Cardiac muscle cell (in vitro differentiated cells and primary cell): ENCODE data around the gene EIF5AL1. TPM values are rescaled to one million over a fixed set of nuclear protein-coding genes. Genes with fewer than 3 reads are reported as not detected.

ENCODE experiments used
- DNase-seq, 2 donors: peaks; one replicate each; pipeline versions ENCODE4 v3.0.0 to v3.0.0-alpha.2; 2010 to 2017; ENCODE audit warnings: low read depth in 1 of 2, low spot score in 1 of 2
- H3K27ac ChIP-seq: fragments of 200-600 bp; sonication (generic); 2 replicates; pipeline ENCODE4 v1.5.1; 2016
- H3K27me3 ChIP-seq: fragments of 200-600 bp; sonication (generic); 2 replicates; pipeline ENCODE4 v1.6.0; 2016; ENCODE audit warnings: control low read depth
- H3K36me3 ChIP-seq: fragments of 200-600 bp; sonication (generic); 2 replicates; pipeline ENCODE4 v1.5.1; 2016; ENCODE audit warnings: control low read depth
- H3K4me1 ChIP-seq: fragments of 200-600 bp; sonication (generic); 2 replicates; pipeline ENCODE4 v1.8.1; 2017; ENCODE audit warnings: low read depth, mild to moderate bottlenecking, mixed run types
- H3K4me3 ChIP-seq: fragments of 200-600 bp; sonication (generic); 2 replicates; pipeline ENCODE4 v1.5.1; 2016; ENCODE audit warnings: mild to moderate bottlenecking
- H3K9me3 ChIP-seq: fragments of 200-600 bp; sonication (generic); 2 replicates; pipeline ENCODE4 v1.5.1; 2017; ENCODE audit warnings: low read depth, mild to moderate bottlenecking, control low read depth
- polyA plus RNA-seq: library from polyadenylated mRNA; unstranded; fragments of >200 nt; fragmentation: Nextera tagmentation; extraction: Ambion mirVana; gene quantifications from 2 replicates; pipeline ENCODE4 v1.2.1, GENCODE V29; 2016
- total RNA-seq: library from RNA; depleted of rRNA; stranded (reverse); fragments of >200 nt; gene quantifications from 2 replicates; pipeline ENCODE4 v1.2.3, GENCODE V29; 2016
- TF ChIP-seq, protein P1 (sequence below): IDR thresholded peaks from 2 replicates; pipeline ENCODE4 v1.5.1; 2012; ENCODE audit warnings: low read depth, mild to moderate bottlenecking, low read length

The EIF5AL1 gene
- total and polyA plus RNA-seq, 2 experiments from 2014 or later, result 0.27 to 1.9 TPM

DNA sequence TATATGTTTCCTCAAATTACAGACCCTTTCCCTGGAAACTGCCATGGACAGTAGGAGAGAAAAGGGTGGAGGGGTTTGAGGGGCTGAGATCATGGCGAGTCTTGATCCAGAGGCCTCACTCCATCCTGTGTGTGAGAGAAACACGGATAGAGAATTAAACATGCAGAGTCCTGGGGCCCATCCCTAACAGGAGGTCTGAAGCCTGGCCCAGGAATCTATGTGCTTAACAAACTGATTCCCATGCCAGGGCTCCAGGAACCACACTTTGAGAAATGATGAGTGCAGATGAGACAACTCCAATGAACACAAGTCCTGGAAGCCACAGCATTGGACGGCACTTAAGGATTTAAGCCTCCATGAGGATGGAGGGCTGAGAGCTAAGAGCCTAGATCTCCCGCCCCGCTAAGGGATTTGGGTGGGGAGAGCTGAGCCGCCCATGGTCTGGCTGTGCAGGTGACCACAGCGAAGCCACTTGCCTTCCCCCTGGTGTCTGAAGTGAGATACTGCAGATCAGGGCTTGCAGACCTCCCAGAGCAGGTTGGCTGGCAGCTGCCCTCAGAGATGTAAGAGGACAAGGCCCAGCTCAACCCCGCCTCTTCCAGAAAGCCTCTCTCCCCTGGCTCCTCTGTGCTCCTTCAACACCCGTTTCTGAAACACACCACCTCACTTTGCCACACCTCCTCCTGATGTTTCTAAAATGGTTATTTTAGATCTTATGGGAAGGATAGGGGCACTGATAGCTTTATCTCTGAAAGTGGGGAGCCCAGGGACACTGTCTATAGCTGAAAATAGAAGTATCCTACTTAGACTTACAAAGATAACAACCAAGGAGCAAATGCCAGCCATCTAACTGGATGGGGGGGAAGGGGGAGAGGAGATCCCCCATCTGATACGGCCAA, 24.8 kb upstream of the EIF5AL1 start:
- no peaks in the 10 kb centered on the region for H3K9me3 ChIP-seq
- H3K27me3 ChIP-seq, result no peaks in the 10 kb centered on the region
- peak; percentile 73 to 90 for DNase-seq
- H3K36me3 ChIP-seq, result no peaks in the 10 kb centered on the region
- H3K4me3 ChIP-seq, result no peak overlapping the region
- no peak overlapping the region for H3K27ac ChIP-seq
- TF ChIP-seq, protein P1, sequence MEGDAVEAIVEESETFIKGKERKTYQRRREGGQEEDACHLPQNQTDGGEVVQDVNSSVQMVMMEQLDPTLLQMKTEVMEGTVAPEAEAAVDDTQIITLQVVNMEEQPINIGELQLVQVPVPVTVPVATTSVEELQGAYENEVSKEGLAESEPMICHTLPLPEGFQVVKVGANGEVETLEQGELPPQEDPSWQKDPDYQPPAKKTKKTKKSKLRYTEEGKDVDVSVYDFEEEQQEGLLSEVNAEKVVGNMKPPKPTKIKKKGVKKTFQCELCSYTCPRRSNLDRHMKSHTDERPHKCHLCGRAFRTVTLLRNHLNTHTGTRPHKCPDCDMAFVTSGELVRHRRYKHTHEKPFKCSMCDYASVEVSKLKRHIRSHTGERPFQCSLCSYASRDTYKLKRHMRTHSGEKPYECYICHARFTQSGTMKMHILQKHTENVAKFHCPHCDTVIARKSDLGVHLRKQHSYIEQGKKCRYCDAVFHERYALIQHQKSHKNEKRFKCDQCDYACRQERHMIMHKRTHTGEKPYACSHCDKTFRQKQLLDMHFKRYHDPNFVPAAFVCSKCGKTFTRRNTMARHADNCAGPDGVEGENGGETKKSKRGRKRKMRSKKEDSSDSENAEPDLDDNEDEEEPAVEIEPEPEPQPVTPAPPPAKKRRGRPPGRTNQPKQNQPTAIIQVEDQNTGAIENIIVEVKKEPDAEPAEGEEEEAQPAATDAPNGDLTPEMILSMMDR, result peak; percentile 62
- H3K4me1 ChIP-seq, result peaks cover 14% of the 10 kb centered on the region

DNA sequence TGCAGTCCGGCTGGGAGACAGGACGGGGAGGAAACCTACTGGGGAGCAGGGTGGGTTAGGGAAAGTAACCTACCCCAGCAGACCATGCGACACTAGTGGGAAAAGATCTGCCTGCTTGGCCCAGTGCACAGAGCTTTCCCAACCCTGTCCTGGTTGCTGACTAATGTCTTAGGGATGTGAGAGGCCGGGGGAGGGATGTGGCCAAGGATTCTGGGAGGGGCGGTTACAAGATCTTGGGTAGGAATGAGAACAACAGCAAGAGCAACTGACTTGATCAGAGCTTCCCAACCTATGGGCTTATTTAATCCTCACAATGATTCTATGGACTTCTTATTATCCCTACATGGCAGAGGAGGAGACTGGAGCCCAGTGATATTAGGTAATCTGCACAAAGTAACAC, 24.0 kb upstream of the EIF5AL1 start:
- Histone ChIP-seq H3K36me3 (no peaks in the 10 kb centered on the region), H3K9me3 (no peaks in the 10 kb centered on the region), H3K4me3 (no peak overlapping the region), H3K27me3 (no peaks in the 10 kb centered on the region), H3K4me1 (peaks cover 14% of the 10 kb centered on the region), H3K27ac (peak overlapping the region; percentile 6)
- DNase-seq, result peak in 1 of 2 donors; percentile 95
- TF ChIP-seq, protein P1, result no peak

DNA sequence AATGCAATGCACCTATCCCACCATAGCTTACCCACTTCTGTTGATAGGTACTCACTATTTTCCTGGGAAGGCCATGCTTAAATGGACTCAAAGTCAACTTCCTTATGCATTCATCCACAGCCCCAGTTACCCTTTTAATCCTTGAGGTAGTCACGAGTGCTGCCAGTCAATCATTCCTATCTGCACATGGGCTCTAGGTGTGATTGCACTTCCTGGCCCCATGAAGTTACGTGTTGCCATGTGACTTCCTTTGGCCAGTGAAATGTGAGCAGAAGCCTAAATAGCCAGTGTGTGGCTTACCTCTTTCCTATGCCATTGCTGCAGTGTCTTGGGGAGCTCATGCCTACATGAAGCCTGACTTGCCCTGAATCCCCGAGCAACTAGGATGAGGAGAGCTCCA, 23.5 kb upstream of the EIF5AL1 start:
- no peaks in the 10 kb centered on the region for H3K9me3 ChIP-seq
- H3K4me1 ChIP-seq, result peaks cover 14% of the 10 kb centered on the region
- no peak overlapping the region for H3K4me3 ChIP-seq
- no peak for DNase-seq
- H3K36me3 ChIP-seq, result no peaks in the 10 kb centered on the region
- no peaks in the 10 kb centered on the region for H3K27me3 ChIP-seq
- no peak overlapping the region for H3K27ac ChIP-seq
- TF ChIP-seq, protein P1, result no peak

DNA sequence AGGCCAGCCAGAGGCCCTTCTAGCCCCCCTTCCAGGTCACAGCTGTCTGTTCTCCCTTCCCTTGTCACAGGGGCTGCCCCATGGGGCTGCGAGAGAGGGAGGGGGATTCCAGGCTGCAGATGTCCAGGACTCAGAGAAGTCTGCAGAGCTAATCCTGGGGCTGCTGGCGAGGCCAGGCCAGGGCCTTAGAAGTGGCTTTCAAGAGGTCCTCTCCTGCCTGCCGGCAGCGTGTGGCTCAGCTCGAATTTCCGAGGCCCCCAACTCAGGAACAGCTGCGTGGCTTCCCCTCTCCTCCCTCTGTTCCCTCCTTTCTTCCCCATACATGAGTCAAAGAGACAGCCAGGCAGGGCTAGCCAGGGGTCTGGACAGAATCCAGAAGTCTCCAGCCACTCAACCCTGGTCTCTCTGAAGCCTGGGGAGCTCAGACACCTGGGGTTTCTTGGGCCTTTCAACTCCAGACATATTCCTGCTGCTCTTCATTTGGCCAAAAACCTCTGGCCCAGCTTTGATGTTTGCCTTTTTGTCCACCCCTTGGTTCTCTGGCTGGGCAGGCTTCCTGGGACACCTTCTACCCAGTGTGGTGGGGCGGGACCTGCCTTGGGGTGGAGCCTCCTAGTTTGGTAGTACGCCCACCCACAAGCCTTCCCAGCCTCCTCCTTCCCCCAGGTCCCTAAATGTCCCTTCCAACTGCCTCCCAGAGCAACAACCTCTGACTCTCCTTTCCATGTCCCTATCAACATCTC, 21.8 kb upstream of the EIF5AL1 start:
- no peak overlapping the region for H3K4me3 ChIP-seq
- H3K9me3 ChIP-seq, result no peaks in the 10 kb centered on the region
- no peaks in the 10 kb centered on the region for H3K36me3 ChIP-seq
- DNase-seq, result peak; percentile 71 to 75
- H3K27me3 ChIP-seq, result no peaks in the 10 kb centered on the region
- H3K27ac ChIP-seq, result peak overlapping the region; percentile 83
- H3K4me1 ChIP-seq, result peaks cover 14% of the 10 kb centered on the region
- TF ChIP-seq, protein P1, result no peak

DNA sequence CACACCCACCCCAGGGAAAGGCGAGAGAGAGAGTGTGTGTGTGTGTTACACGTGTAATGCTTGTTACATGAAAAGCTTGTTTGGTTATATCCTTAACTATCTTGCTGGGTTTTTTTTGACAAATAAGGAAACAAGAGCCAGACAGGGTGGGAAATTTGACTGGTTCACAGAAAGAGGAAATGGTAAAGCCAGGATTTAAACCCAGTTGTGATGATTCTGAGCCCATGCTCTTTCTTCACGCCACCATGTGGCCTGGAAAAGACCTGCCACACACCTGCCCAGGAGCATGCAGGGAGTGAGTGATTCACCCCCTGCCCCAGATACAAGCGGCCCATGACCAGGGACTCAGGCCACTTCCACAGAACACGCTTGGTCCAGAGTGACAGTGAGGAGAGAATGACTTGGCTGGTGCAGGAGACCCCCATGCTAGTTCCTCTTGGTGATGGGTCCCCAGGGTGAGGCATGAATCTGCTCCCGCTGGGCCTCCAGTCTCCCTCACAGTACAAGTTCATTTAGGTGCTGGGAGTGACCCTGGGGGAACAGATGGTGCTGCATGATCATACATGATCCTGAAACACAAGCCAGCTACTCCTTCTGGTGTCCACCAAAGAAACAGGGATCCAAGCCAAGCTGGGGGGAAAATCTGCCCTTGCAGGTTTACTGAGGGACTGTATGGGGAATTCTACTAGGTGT, 21.0 kb upstream of the EIF5AL1 start:
- TF ChIP-seq, protein P1, result no peak
- Histone ChIP-seq H3K4me3 (no peak overlapping the region), H3K27ac (peak overlapping the region; percentile 83), H3K4me1 (peaks cover 14% of the 10 kb centered on the region), H3K27me3 (no peaks in the 10 kb centered on the region), H3K9me3 (no peaks in the 10 kb centered on the region), H3K36me3 (no peaks in the 10 kb centered on the region)
- DNase-seq, result no peak
